Breast epithelium (tissue), 3 donors: ENCODE data around the gene TLE1.

Source experiments
- POLR2A ChIP-seq: fragments of 450-650 bp; IDR thresholded peaks from one replicate; pipeline ENCODE4 v1.6.1; 2016; ENCODE audit warnings: antibody characterized with exemption, mild to moderate bottlenecking, moderate library complexity
- TF ChIP-seq, protein P1 (sequence below), 3 donors: fragments of 450-650 bp; IDR thresholded peaks; one replicate each; pipeline ENCODE4 v1.5.1; 2016 to 2017; ENCODE audit warnings: antibody characterized with exemption in 3 of 3, mild to moderate bottlenecking in 3 of 3, moderate library complexity in 3 of 3

DNA sequence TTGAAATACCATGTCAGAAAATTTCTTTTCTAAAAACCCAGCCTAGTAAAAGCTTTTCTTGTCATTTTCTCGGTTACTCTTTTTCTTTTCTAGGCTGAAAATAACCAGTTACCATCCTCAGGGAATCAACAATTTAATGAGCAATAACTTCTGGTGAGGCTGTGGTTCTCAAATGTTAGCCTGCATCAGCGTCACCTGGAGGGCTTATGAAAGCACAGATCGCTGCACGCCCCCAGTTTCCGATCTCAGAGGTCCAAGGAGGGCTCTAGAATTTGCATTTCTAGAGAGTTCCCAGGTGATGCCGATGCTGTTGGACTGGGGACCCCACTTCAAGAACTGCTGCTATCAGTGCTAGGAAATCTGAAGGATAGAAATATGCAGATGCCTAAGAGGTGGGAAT is 28.9 kb upstream of the TLE1 start:
- TF ChIP-seq, protein P1, sequence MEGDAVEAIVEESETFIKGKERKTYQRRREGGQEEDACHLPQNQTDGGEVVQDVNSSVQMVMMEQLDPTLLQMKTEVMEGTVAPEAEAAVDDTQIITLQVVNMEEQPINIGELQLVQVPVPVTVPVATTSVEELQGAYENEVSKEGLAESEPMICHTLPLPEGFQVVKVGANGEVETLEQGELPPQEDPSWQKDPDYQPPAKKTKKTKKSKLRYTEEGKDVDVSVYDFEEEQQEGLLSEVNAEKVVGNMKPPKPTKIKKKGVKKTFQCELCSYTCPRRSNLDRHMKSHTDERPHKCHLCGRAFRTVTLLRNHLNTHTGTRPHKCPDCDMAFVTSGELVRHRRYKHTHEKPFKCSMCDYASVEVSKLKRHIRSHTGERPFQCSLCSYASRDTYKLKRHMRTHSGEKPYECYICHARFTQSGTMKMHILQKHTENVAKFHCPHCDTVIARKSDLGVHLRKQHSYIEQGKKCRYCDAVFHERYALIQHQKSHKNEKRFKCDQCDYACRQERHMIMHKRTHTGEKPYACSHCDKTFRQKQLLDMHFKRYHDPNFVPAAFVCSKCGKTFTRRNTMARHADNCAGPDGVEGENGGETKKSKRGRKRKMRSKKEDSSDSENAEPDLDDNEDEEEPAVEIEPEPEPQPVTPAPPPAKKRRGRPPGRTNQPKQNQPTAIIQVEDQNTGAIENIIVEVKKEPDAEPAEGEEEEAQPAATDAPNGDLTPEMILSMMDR (IDR thresholded peaks at IDR 0.05): no peak
- TF ChIP-seq POLR2A: no peak
